OCI-LY7 (cell line): ENCODE measurements around the gene PPP4R1. TPM values are rescaled to one million over a fixed set of nuclear protein-coding genes. Genes with fewer than 3 reads are reported as not detected.

Source experiments
- BruUV-seq: library from RNA; stranded (reverse); fragments of 400-500 nt; replicated peaks from 2 replicates; lab custom pipeline; 2021; lab: Mats Ljungman, UMichigan
- CTCF ChIA-PET: fragments of 300-600 bp; sonication (Branson Sonifier 250); formaldehyde crosslinking; loops from one replicate; lab custom pipeline; 2022; ENCODE audit warnings: antibody characterized with exemption; ENCODE audit not compliant: unreplicated experiment; lab: Charles Lee
- POLR2A ChIA-PET: fragments of 300-600 bp; sonication (Branson Sonifier 250); formaldehyde crosslinking; loops from one replicate; lab custom pipeline; 2022; ENCODE audit warnings: antibody characterized with exemption; lab: Charles Lee
- DNase-seq: peaks from one replicate; pipeline ENCODE4 v3.0.0-alpha.2; 2015; ENCODE audit warnings: low spot score
- H2AFZ ChIP-seq: fragments of 200-600 bp; sonication (generic), shearing (Covaris generic); 2 replicates; pipeline ENCODE4 v1.6.1; 2014; ENCODE audit warnings: mild to moderate bottlenecking, antibody characterized with exemption, low read length, moderate library complexity
- H3K27ac ChIP-seq: fragments of 200-600 bp; sonication (generic); 2 replicates; pipeline ENCODE4 v1.5.1; 2014; ENCODE audit warnings: mixed run types, low read depth, mild to moderate bottlenecking, moderate library complexity, low read length, inconsistent platforms; ENCODE audit not compliant: poor library complexity, severe bottlenecking
- H3K36me3 ChIP-seq: fragments of 200-600 bp; sonication (generic); 2 replicates; pipeline ENCODE4 v1.6.1; 2014; ENCODE audit warnings: mild to moderate bottlenecking, antibody characterized with exemption, low read length, moderate library complexity, mixed read lengths; ENCODE audit not compliant: insufficient read depth
- H3K4me1 ChIP-seq: fragments of 200-600 bp; sonication (generic); 2 replicates; pipeline ENCODE4 v1.5.1; 2014; ENCODE audit warnings: mild to moderate bottlenecking, low read length; ENCODE audit not compliant: insufficient read depth, poor library complexity, severe bottlenecking
- H3K4me2 ChIP-seq: fragments of 200-600 bp; sonication (generic); 2 replicates; pipeline ENCODE4 v1.6.1; 2014; ENCODE audit warnings: mild to moderate bottlenecking, low read length
- H3K4me3 ChIP-seq: fragments of 200-600 bp; sonication (generic); 2 replicates; pipeline ENCODE4 v1.5.1; 2014; ENCODE audit warnings: mild to moderate bottlenecking, low read depth, low read length; ENCODE audit not compliant: poor library complexity, severe bottlenecking
- H3K79me2 ChIP-seq: fragments of 200-600 bp; sonication (generic); 2 replicates; pipeline ENCODE4 v1.6.1; 2016; ENCODE audit warnings: low read depth, mild to moderate bottlenecking, low read length, moderate library complexity, mixed read lengths; ENCODE audit not compliant: insufficient read depth
- H3K9me2 ChIP-seq: fragments of 200-600 bp; sonication (generic); 2 replicates; pipeline ENCODE4 v1.6.1; 2016; ENCODE audit warnings: mild to moderate bottlenecking, low read length, mixed read lengths; ENCODE audit not compliant: insufficient read depth
- H3K9me3 ChIP-seq: fragments of 200-600 bp; sonication (generic); 2 replicates; pipeline ENCODE4 v1.6.1; 2014; ENCODE audit warnings: mild to moderate bottlenecking, mixed run types, low read length, mixed read lengths
- H4K20me1 ChIP-seq: fragments of 200-600 bp; sonication (generic); 2 replicates; pipeline ENCODE4 v1.6.1; 2014; ENCODE audit warnings: mild to moderate bottlenecking, antibody characterized with exemption, low read length, moderate library complexity, mixed read lengths; ENCODE audit not compliant: insufficient read depth
- EZH2phosphoT487 ChIP-seq: fragments of 200-600 bp; sonication (generic); IDR thresholded peaks from 2 replicates; pipeline ENCODE4 v1.6.1; 2018; ENCODE audit warnings: low read depth, borderline replicate concordance, mild to moderate bottlenecking, mixed run types, antibody characterized with exemption, low read length, moderate library complexity, mixed read lengths
- intact Hi-C: fragments of 100-400 bp; cut with micrococcal nuclease; formaldehyde crosslinking; loops from one replicate; pipeline ENCODE4 v1.10.0; 2022; ENCODE audit not compliant: unreplicated experiment
- total RNA-seq, 2 experiments: library from RNA; depleted of rRNA in 1 of 2; stranded (reverse); fragments of >200 nt in 1 of 2; shearing (Covaris generic) in 1 of 2; gene quantifications; 2 replicates each; pipeline ENCODE4 v1.2.3, GENCODE V29; 2014 to 2022
- TF ChIP-seq, protein P1 (sequence below): fragments of 200-600 bp; sonication (generic); conservative IDR thresholded peaks from 2 replicates; pipeline ENCODE4 v1.5.1; 2014; ENCODE audit warnings: mild to moderate bottlenecking, antibody characterized with exemption, low read length, moderate library complexity, mixed read lengths

PPP4R1 gene
- total RNA-seq, 2 experiments from 2014 or later: 64.9 to 72.4 TPM

DNA sequence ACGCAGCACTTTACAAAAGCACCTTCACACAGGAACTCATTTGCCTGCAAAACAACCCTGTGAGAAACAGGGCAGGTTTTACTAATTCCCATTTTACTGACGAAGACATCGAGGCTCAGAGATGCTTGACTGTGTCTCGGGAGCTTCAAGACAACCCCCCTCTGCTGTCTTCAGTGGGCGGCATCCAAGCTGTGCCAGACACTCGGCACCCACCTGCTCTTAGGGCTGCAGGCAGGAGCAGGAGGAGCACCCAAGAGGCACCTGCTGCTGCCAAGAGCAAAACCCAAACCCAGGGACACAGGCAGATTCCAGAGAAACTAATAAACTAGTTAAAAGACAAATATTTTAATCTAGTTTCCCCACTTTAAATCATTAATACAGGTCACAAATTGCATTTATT, 67.9 kb downstream of the PPP4R1 start:
- Histone ChIP-seq H4K20me1 (no peaks in the 10 kb centered on the region), H3K4me1 (no peaks in the 10 kb centered on the region), H3K4me2 (no peak overlapping the region), H3K4me3 (no peak overlapping the region), H2AFZ (no peak overlapping the region), H3K36me3 (peaks cover 55% of the 10 kb centered on the region), H3K27ac (no peak overlapping the region), H3K79me2 (no peaks in the 10 kb centered on the region), H3K9me3 (no peaks in the 10 kb centered on the region), H3K9me2 (no peaks in the 10 kb centered on the region)
- intact Hi-C loops: no loop called here
- BruUV-seq: no TSS peak
- TF ChIP-seq, protein P1, sequence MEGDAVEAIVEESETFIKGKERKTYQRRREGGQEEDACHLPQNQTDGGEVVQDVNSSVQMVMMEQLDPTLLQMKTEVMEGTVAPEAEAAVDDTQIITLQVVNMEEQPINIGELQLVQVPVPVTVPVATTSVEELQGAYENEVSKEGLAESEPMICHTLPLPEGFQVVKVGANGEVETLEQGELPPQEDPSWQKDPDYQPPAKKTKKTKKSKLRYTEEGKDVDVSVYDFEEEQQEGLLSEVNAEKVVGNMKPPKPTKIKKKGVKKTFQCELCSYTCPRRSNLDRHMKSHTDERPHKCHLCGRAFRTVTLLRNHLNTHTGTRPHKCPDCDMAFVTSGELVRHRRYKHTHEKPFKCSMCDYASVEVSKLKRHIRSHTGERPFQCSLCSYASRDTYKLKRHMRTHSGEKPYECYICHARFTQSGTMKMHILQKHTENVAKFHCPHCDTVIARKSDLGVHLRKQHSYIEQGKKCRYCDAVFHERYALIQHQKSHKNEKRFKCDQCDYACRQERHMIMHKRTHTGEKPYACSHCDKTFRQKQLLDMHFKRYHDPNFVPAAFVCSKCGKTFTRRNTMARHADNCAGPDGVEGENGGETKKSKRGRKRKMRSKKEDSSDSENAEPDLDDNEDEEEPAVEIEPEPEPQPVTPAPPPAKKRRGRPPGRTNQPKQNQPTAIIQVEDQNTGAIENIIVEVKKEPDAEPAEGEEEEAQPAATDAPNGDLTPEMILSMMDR: no peak
- no peak for TF ChIP-seq EZH2phosphoT487
- no peak for DNase-seq
- CTCF ChIA-PET: no interaction called here
- POLR2A ChIA-PET: no interaction called here

DNA sequence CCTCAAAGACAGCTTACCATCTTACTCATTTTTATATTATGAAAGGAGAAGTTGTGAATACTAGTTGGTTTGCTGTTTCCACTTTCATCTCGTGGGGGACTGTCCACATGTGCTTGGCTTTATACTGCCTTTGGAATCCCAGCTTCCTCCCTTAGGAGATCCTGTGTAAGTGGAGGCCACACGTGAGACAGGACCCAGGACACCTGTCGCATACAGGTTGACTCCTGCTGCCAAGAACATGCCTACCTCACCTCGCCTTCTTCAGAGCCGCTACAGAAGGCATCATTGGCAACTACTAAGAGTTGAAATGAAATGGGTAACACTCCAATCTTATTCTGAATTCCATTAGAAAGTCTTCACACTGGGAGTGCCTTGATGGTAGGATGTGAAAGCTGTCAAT, 69.3 kb downstream of the PPP4R1 start:
- no peak overlapping the region for H3K4me3 ChIP-seq
- H3K36me3 ChIP-seq: peaks cover 49% of the 10 kb centered on the region
- H3K79me2 ChIP-seq: no peaks in the 10 kb centered on the region
- H4K20me1 ChIP-seq: no peaks in the 10 kb centered on the region
- ChIA-PET CTCF (interaction anchor here (1.0 kb wide), 1 partner anchor 9 kb away, joined by 3 read pairs; no protein-coding TSS in a partner anchor), POLR2A (no interaction called here)
- no peak for TF ChIP-seq EZH2phosphoT487
- TF ChIP-seq, protein P1: no peak
- H2AFZ ChIP-seq: no peak overlapping the region
- intact Hi-C loops: no loop called here
- no peak overlapping the region for H3K4me2 ChIP-seq
- BruUV-seq: no TSS peak
- no peaks in the 10 kb centered on the region for H3K9me2 ChIP-seq
- no peaks in the 10 kb centered on the region for H3K4me1 ChIP-seq
- no peak overlapping the region for H3K27ac ChIP-seq
- no peaks in the 10 kb centered on the region for H3K9me3 ChIP-seq
- DNase-seq: no peak

DNA sequence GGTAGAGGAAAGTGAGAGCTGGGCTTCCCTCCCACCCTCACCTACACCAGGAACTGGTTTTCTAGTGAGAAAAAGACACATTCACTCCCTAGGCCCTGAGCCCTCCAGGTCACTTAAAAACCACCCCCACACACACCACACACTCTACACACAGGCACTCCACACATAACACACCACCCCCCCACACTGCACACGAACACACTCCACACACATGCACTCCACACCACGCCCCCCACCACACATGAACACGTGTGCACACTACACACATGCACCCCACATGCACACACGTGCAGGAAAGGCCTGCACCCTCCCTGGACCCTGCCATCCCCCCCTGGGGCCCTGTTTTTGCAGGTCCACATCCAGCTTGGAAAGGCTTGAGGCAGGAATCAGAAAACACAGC, 71.4 kb downstream of the PPP4R1 start:
- ChIA-PET POLR2A (no interaction called here), CTCF (no interaction called here)
- H2AFZ ChIP-seq: no peak overlapping the region
- no peaks in the 10 kb centered on the region for H3K79me2 ChIP-seq
- no TSS peak for BruUV-seq
- no peaks in the 10 kb centered on the region for H3K4me1 ChIP-seq
- DNase-seq: no peak
- no peaks in the 10 kb centered on the region for H4K20me1 ChIP-seq
- no peak overlapping the region for H3K27ac ChIP-seq
- no peak for TF ChIP-seq EZH2phosphoT487
- TF ChIP-seq, protein P1: no peak
- no peak overlapping the region for H3K4me3 ChIP-seq
- H3K36me3 ChIP-seq: peaks cover 46% of the 10 kb centered on the region
- no peaks in the 10 kb centered on the region for H3K9me3 ChIP-seq
- intact Hi-C loops: no loop called here
- H3K4me2 ChIP-seq: no peak overlapping the region
- H3K9me2 ChIP-seq: no peaks in the 10 kb centered on the region
